ENCODE measurements around the gene ITGB6. TPM values are rescaled to one million over a fixed set of nuclear protein-coding genes. Genes with fewer than 3 reads are reported as not detected.

The ITGB6 gene
- total RNA-seq, 4 donors from 2014 or later: 0.81 to 2.8 (median 1.0) TPM

DNA sequence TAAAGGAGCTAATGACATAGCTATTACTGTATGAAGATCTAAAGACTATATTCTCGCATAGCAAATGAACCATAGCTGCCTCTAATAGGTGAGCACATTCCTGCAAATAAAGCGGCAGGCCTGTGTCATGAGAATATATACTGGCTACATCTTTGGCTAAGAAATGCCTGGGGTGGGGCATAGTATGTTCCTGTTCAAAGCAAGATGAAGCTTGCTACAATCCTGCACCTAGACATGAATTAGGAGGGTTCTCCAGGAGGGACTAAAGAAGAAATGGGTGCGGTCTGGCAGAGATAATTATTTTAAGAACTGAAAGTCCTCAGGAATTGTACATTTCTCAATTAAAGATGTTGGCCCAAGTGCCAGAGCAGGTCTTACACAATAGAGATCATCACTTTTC, 90.8 kb downstream of the ITGB6 start:
- no peaks in the 10 kb centered on the region for H3K9me3 ChIP-seq
- intact Hi-C loops (cut with DNase I; ENCODE audit: low total_unique reads) (no loop called here), in situ Hi-C loops (cut with MboI; ENCODE audit: low sequenced_read_pairs in 4 of 4) (loop anchor here (10.0 to 25.0 kb wide), 3 partner anchors 853 to 878 kb away; no protein-coding TSS in a partner anchor)
- no peaks in the 10 kb centered on the region for H3K36me3 ChIP-seq
- TF ChIP-seq, protein P1, sequence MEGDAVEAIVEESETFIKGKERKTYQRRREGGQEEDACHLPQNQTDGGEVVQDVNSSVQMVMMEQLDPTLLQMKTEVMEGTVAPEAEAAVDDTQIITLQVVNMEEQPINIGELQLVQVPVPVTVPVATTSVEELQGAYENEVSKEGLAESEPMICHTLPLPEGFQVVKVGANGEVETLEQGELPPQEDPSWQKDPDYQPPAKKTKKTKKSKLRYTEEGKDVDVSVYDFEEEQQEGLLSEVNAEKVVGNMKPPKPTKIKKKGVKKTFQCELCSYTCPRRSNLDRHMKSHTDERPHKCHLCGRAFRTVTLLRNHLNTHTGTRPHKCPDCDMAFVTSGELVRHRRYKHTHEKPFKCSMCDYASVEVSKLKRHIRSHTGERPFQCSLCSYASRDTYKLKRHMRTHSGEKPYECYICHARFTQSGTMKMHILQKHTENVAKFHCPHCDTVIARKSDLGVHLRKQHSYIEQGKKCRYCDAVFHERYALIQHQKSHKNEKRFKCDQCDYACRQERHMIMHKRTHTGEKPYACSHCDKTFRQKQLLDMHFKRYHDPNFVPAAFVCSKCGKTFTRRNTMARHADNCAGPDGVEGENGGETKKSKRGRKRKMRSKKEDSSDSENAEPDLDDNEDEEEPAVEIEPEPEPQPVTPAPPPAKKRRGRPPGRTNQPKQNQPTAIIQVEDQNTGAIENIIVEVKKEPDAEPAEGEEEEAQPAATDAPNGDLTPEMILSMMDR (IDR thresholded peaks at IDR 0.05 in 4 of 5, conservative IDR thresholded peaks at IDR 0.05 in 1 of 5): no peak
- no peak for TF ChIP-seq POLR2A (IDR thresholded peaks at IDR 0.05)
- no peak for ATAC-seq
- DNase-seq: no peak
- H3K4me3 ChIP-seq: no peak overlapping the region
- no peak overlapping the region for H3K27ac ChIP-seq
- H3K27me3 ChIP-seq: no peaks in the 10 kb centered on the region
- no peaks in the 10 kb centered on the region for H3K4me1 ChIP-seq

GRCh38 chr2:160108646-160109045, 91.4 kb downstream of the ITGB6 start:
- intact Hi-C loops (cut with DNase I; ENCODE audit: low total_unique reads): no loop called here

DNA sequence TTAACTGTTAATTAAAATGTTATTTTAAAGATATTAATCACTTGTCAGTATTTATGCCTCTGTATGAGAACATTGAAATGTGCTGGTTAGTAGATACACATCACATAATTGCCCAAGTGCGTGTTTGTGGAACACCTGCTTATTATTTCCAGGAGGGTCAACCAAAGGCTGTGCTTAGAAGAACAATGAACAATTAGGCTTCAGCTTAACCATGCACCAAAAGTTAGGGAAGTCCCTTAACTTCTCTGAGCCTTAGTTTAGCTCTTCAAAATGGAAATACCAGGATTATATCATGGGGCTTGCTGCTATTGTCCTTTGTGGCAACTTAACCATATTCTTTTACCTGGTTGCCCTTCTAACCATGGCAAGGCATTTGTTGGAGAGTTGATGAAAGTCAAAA, 94.7 kb downstream of the ITGB6 start:
- intact Hi-C loops (cut with DNase I; ENCODE audit: low total_unique reads): no loop called here
- DNase-seq (no peak), ATAC-seq (no peak)
- Histone ChIP-seq H3K36me3 (no peaks in the 10 kb centered on the region), H3K27me3 (no peaks in the 10 kb centered on the region), H3K4me3 (no peak overlapping the region), H3K27ac (no peak overlapping the region), H3K9me3 (no peaks in the 10 kb centered on the region), H3K4me1 (no peaks in the 10 kb centered on the region)
- TF ChIP-seq POLR2A (IDR thresholded peaks at IDR 0.05): no peak
- TF ChIP-seq, protein P1 (IDR thresholded peaks at IDR 0.05 in 4 of 5, conservative IDR thresholded peaks at IDR 0.05 in 1 of 5): no peak
- in situ Hi-C loops (cut with MboI; ENCODE audit: low sequenced_read_pairs in 4 of 4): loop anchor here (10.0 to 25.0 kb wide), 3 partner anchors 857 to 882 kb away; no protein-coding TSS in a partner anchor

More at GRCh38 chr2:160108646-160109045, 91.4 kb downstream of the ITGB6 start:
- no peak for DNase-seq
- TF ChIP-seq POLR2A (IDR thresholded peaks at IDR 0.05): no peak
- TF ChIP-seq, protein P1 (IDR thresholded peaks at IDR 0.05 in 4 of 5, conservative IDR thresholded peaks at IDR 0.05 in 1 of 5): no peak
- in situ Hi-C loops (cut with MboI; ENCODE audit: low sequenced_read_pairs in 4 of 4): loop anchor here (10.0 to 25.0 kb wide), 3 partner anchors 854 to 879 kb away; no protein-coding TSS in a partner anchor
- ATAC-seq: no peak
- Histone ChIP-seq H3K27ac (no peak overlapping the region), H3K9me3 (no peaks in the 10 kb centered on the region), H3K4me1 (no peaks in the 10 kb centered on the region), H3K4me3 (no peak overlapping the region), H3K36me3 (no peaks in the 10 kb centered on the region), H3K27me3 (no peaks in the 10 kb centered on the region)

- no peaks in the 10 kb centered on the region for H3K27me3 ChIP-seq
- no peak overlapping the region for H3K4me3 ChIP-seq
- ATAC-seq: peak in 1 of 2 donors; percentile 18
- intact Hi-C loops (cut with DNase I; ENCODE audit: low total_unique reads): no loop called here
- H3K36me3 ChIP-seq: no peaks in the 10 kb centered on the region
- no peaks in the 10 kb centered on the region for H3K9me3 ChIP-seq
- H3K27ac ChIP-seq: no peak overlapping the region
- DNase-seq: no peak
- in situ Hi-C loops (cut with MboI; ENCODE audit: low sequenced_read_pairs in 4 of 4): loop anchor here (10.0 to 25.0 kb wide), 3 partner anchors 858 to 883 kb away; no protein-coding TSS in a partner anchor
- TF ChIP-seq, protein P1 (IDR thresholded peaks at IDR 0.05 in 4 of 5, conservative IDR thresholded peaks at IDR 0.05 in 1 of 5): no peak
- no peak for TF ChIP-seq POLR2A (IDR thresholded peaks at IDR 0.05)
- H3K4me1 ChIP-seq: no peaks in the 10 kb centered on the region
These were observed 96.0 kb downstream of the ITGB6 start for GRCh38 chr2:160104115-160104514.

GRCh38 chr2:160097326-160097725, 102.7 kb downstream of the ITGB6 start:
- intact Hi-C loops (cut with DNase I; ENCODE audit: low total_unique reads): no loop called here
- no peak overlapping the region for H3K27ac ChIP-seq
- TF ChIP-seq POLR2A (IDR thresholded peaks at IDR 0.05): no peak
- TF ChIP-seq, protein P1 (IDR thresholded peaks at IDR 0.05 in 4 of 5, conservative IDR thresholded peaks at IDR 0.05 in 1 of 5): no peak
- H3K4me1 ChIP-seq: no peaks in the 10 kb centered on the region
- no peaks in the 10 kb centered on the region for H3K36me3 ChIP-seq
- ATAC-seq (no peak), DNase-seq (no peak)
- no peak overlapping the region for H3K4me3 ChIP-seq
- H3K27me3 ChIP-seq: no peaks in the 10 kb centered on the region
- in situ Hi-C loops (cut with MboI; ENCODE audit: low sequenced_read_pairs in 4 of 4): no loop called here
- H3K9me3 ChIP-seq: peaks cover 0 to 5% (median 0%) of the 10 kb centered on the region in 3 donors
